HG03103 (cell line): ENCODE data around the gene KRT72.

Experiments used
- ATAC-seq: cut with Tn5 transposase; IDR thresholded peaks from one replicate; pipeline ENCODE4 v1.9.1; 2021; ENCODE audit warnings: low read depth; ENCODE audit not compliant: unreplicated experiment

Gene KRT72

DNA sequence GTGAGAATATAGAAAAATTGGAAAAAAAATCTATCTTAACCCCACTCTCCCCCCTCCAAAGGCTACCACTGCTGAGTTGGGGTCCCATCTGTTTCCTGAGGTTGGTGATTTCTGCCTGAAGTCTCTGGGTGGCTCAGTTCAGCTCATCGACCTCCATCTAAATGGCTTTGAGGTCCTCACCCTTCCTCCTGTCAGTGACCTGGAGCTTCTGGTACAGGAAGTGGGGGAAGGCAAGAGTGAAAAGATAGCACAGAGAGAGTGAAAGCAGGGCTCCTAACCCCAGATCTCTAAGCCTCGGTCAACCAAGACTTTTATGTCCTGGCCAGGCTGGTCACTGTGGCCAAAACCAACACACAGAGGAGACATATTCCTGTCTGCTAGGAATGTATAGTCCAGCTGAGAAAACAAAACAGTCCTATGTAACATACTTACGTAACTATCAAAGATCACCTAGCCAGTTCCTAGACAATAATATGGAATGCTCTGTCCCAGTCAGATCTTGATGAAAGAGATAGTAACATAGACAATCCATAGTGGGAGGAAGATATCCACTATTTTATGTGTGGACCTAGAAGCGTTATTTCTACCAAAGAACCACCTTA is 29.4 kb upstream of the KRT72 start:
- ATAC-seq = no peak

DNA sequence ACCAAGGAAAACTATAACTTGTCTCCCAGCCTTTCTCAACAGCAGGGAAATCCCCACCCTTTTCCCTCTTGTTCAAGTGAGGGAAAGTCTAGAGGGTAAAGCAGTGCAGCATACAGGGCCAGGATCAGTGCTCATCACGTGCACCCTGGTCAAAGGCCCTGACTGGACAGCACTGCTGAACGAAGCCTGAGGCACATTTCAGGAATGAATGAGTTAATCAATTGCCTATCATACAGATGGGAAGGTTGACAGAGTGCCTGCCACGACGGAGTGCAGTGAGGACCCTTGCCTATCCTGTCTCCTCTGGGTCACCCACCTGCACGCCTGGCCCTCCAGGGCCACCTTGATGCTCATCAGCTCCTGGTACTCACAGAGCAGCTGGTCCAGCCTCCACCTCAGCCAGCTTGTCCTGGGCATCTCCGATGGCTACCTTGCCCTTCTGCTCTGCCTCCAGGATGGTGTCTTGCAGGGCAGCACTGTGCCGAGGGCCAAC is 28.8 kb upstream of the KRT72 start:
- ATAC-seq = no peak

DNA sequence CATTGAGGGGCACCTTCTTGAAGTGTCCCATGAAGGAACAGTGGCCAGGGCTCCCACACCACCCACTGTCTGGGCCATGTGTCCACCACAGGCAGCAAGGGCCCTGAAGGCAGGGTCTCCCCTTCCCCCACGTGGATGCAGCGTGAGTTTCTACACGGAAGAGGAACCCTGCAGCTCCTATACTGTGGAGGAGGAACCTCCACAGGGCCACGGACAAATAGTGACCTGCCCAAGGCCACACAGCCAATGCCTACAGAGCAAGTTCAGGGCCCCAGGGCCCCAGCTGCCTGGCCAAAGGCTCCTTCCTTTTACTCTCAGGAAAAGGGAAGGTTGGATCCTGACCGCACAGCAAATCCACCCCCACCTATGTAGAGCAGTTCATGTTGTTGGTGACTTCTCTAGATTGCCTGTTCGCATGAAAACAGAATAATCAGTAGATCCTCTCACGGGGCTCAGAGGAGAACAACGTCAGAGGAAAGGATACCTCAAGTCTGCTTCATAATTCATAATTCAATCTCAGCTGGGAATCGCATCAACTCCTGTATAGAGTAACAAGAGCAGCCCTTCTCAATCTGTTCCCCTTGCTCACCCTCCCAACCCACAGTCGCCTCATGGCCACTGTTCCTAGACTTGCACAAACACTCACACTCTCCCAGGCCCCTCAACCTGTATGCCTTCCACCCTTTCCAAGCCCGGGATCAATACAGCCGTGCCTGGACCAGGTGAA is 28.2 kb upstream of the KRT72 start:
- no peak for ATAC-seq

DNA sequence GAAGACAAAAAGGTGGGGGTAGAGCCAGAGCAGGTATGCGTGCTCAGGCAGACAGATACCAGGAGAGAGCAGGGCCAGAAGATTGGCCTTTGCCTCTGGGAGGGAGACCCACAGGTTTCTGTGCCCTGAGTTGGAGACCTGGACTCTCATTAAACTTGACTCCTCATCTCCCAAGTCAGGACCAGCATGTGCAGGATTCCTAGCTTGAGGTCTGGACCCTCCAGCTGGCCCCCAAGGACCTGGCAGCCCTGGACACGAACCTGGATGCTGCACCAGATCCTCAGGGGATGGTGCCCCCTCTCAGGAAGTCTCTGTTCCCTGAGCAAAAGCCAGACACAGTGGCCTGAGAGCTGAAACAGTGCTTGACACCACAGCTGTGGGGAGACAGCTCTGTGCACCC is 27.6 kb upstream of the KRT72 start:
- ATAC-seq = no peak

DNA sequence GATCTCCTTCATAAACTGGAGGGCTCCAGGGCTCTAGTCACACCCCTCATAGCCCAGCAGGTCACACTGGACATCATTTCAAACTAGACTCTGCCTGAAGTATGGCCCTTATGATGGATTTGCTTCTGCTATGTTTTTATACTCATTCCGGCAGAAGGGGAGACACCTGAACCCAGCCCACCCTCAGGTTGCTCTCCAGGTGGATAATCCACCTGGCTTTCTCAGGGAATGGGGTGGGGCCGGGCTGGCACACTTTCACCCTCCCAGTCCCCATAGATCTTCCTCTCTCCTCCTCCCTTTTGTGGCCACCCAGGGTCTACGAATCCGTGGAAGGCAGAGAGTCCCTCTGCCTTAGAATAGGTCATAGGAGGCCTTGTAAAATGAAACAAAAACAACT is 26.8 kb upstream of the KRT72 start:
- ATAC-seq = no peak

DNA sequence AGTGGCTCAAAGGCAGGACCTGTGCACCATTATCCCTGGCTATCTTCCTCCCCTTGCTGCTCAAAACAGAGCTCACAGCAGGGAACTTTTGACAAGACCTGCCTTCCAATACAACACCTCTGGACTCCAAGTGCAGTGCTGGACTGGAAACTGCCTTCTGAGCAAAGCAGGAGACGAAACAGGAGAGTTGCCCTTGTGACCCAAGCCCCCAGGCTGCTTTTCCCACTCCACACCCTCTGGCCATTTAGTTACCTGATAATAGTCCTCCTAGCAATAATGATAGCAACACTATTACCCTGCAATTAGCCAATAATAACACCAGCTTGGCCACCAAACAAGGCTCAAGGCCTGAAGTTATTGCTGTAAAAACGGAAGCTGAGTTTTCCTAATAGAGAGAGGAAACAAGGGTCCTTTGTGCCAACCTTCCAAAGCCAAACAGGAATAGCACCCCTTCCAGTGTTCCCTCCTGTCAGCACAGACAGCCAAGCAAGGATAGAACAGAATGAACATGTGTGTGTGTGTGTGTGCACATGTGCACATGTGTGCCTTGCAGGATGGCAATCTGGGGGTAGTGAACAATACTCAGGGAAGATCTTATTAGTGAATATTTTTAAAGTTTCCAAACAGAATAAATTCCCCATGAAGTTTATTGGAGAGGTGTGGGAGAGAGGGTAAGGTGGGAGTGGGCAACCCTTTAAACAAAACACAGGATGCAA is 26.3 kb upstream of the KRT72 start:
- ATAC-seq = no peak

DNA sequence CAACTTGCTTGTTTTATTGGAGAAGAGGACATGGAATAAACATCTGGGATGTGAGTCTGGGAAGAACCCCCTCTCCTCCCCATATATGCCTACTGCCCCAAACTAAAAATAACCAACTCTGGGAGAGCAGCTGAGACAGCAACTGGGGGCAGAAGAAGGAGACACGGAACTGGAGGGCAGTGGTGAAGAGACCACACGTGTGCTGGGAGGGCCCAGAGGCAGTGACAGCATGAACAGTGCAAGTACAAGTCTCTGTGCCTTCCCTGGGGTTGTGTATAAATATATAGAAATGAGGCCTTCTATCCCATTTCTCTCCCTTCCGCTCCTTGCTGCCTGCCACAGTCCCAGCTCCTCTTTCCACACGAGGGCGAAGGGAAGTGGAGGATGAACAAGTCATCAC is 21.1 kb upstream of the KRT72 start:
- no peak for ATAC-seq

DNA sequence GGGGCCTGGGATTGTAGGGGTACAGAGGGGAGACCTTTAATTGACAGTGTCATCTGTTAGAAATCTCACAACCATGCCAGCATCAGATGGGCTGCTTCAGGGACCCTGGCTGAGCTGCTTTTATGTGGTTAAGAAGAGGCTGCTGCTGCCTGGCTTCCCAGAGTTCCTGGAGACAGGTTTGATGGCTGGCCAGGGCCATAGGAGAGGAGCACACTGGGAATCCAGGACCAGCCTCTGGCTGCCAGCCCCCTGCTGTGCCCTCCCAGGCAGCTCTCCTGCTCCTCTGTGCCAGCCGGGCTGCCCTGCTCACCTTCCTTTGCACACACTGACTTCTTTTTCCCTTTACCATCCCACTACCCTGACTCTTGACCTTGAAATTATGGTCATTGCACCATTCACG is 17.6 kb upstream of the KRT72 start:
- no peak for ATAC-seq

DNA sequence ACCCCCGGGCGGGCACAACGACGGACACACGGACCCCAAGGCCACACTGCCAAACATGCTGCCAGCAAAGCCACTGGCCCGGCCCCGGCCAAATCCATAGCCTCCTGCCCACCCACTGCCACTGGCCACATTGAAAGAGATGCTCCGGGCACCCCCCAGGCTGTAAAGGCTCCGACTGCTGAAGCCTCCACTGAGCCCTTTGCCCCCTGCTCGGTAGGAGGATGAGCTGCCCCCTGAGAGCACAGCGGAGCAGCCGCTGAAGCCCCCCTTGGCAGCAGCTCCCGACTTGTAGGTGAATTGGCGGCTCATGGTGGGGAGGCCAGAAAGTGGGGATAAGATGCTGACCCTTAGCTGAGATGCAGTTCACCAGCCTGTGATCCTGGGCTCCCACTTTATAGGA is 17.0 kb upstream of the KRT72 start, which contains the start of gene KRT73:
Gene KRT73, minus strand, starts transcription at position 344 of the 400 bp plus-strand sequence. Its CDS starts 35 bp downstream, at position 309.
- no peak for ATAC-seq

DNA sequence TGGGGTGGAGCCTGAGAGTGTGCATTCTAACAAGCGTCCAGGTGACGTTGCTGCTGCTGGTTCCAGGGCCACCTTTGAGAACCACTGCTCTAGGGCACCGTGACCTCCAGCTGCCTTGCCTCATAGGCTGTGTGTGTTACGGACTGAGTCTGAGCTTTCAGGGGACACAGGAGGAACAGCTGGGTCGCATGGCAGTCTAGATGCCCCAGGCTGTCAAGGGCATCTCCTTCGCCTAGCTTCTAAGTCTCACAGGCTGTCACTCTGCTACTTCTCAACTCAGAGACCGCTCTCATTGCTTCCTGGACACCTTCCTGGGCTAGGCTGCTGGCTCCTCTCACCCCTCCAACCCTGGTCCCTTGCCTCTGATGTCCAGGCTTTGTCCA is 16.1 kb upstream of the KRT72 start:
- ATAC-seq = no peak

DNA sequence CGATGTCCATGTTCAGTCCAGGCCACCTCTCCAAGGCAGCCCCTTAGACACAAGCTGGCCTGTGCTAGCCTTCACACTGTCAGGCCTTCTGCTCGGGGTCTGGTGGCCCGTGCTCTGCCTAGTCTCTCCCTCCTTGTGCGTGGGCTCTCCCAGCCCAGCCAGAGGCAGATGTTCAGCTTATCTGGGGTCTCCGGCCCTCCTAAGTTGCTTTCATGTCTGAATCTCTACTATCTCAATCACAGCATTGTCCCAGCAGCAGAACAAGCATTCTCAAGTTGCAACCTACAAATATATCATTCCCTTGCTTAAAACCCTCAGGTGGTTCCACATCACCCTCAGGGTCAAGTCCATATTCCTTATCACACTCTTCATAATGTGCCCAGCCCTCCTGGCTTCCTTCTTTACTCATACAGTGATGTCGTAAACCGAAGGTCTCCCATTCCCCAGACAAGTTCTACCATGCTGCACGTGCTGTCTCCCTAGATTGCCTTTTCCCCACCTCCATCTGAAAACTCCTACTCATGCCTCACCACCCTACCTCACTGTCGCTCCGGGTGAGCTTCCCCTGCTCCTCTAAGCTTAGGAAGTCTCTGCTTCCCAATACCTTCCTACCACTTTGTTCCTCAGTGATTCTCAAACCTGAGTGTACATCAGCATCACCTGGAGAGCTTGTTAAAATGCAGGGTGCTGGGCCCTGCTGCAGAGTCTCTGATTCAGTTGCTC is 15.6 kb upstream of the KRT72 start:
- no peak for ATAC-seq

DNA sequence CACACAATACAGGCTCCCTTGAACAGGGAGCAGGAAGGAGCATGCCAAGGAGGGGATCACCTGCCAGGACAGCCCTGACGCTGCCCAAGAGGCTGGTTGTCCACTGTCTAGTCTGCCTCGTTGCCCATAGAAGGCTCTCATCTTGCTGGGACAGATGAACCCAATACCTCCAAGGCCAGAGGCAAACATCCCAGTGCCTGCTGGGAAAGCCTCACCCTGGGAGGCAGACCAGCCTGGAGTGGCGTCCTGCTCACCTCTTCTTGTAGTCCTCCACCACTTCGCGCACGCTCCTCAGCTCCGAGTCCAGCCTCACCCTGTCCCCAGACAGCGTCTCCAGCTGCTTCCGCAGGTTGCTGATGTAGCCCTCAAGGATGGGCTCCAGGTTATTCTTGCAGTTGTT is 14.6 kb upstream of the KRT72 start:
- no peak for ATAC-seq

DNA sequence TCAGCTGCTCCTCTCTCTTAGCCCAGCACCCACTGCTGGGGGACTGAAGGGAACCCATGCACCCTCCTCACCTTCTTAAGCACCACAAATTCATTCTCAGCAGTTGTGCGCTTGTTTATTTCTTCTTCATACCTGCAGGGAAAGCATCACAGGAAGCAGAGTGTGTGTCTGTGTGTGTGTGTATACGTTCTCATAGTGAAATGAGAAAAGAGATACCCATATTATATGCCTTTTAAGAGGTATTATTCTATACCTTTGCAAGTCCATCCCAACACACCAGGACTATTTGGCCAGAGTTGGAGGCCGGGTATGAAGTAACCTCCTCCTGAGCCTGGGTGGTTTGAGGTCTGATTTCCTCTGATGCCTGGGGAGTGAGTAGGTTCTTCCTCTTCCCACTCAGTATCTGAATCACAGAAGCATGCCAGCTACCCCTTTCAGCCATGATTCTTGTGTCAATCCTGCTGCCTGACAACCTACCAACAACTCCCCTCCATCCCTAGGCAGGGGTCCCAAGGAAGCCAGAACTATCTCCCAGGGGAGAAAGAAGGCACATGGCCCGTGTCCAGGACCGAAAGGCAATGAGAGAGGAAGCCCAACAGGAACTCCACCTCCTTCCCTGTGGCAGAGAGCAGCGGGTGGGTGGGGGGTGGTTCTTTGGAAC is 14.1 kb upstream of the KRT72 start:
- no peak for ATAC-seq

DNA sequence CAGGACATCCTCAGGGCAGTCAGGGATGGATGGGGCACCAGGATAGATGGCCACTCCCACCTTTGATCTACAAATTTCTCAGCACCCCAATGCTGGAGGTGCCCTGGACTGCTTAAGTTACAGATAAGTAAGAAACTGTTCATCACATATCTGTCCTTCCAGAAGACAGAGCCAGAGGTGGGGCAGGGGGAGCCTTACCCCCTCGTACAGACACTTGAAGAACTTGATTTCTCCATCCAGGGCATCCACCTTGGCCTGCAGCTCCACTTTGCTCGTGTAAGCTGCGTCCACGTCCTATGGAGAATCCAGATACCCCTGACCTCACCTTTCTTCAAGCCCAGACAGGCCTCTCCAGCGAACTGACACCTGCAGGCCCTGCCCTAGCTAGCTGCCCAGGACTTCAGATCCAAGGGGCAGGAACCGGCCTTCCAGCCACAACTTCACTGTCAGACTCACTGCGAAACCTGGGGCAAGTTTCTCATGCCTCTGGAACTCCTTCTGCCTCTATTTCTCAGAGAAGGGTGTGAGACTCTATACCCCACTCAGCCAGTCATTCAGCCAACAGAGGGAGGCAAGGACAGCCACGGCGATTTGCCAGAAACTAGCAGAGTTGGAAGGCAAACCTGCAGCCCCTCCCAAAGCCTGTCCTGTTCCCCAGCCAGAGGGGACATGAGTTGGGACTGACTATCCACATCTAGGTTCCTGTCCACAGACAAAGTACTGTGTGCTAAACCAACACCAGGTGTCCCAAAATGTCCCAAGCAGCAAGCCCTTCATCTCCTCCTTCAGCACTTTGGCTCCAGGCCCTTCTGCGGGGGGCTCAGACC is 13.3 kb upstream of the KRT72 start:
- no peak for ATAC-seq

DNA sequence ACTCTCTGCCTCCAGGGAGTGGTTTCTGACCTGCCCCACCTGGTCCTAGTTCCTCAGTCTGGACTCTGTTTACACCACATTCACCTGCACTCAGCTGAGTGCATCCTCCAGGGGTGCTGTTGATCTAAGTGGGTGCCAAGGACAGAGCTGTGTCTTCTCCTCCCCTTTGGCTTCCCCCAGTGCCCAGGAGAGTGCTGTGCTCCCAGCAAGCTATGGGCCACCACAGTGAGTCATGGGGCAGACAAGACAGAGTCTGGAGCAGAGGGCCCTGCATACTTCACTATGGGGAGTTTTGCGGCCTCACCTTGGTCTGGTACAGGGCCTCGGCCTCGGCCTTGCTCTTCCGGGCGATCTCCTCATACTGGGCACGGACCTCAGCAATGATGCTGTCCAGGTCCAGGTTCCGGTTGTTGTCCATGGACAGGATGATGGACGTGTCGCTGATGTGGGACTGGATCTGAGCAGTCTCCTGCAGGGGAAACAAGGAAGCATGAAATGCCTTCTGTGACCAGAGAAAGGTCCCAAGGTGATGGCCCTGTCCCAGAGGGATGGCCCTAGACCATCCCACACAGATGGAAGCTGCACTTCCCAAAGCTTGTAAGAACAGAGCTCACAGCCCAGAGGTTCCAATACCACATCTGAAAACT is 12.2 kb upstream of the KRT72 start:
- no peak for ATAC-seq

DNA sequence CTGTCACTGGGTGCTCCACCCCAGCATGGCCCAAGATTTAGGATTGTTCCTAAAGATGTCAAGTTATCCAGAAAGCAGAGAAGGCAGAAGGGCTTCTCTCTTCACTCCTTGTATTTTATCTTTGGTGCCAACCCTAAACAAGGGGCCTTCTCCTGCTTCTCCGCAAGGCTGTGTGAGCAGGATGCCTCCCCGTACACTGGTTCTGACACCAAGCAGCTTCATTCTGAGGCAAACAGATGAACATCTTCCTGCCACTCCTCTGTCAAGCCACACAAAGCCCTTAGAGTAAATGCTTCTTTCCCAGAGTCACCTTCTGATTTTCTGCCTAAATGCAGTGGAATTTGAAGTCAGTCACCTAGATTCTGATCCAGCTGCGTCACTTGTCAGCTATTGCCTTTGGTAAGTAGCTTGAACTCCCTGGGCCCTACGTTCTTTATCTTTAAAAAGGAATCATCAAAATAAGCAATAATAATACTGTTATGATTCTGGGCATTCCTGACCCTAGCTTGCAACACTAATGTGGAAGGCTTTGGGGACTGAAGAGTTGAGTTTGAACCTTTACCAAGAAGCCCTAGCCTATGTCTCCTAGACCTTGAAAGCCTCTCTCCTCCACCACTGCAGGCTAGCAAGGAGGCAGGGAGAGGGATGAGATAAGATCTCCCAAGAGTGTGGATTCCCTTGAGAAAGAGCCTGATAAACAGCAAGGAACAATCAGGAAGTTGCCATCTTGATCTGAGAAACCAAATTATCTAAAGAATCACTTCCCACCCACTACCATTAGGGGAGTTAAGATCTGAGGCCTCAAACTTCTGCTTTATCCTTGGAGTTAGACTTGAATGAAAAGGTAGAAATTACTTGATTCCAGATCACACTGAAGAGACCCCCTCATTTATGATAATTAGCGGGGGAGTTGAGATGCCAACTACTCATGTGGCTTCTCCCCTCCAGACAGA is 11.4 kb upstream of the KRT72 start:
- ATAC-seq = no peak

DNA sequence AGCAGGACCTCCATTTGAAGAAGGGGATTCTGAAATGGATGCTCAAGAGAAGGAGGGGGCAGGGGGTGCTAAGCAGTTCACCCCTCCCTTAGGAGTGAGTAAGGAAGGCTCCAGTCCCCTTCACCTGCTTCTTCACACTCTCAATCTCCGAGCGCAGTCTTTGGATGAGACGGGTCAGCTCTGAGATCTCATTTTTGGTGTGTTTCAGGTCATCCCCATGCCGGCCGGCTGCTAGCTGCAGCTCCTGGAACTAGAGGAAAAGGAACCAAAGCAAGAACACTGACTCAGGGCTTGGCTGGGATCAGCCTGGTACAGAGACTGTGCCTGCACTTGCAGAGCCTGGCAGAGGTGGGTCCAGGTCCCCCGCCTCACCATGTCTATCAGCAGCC is 9.8 kb upstream of the KRT72 start:
- ATAC-seq = no peak
